Renal cortical epithelial cell (primary cell): ENCODE measurements around the gene FNDC3B. TPM values are rescaled to one million over a fixed set of nuclear protein-coding genes. Genes with fewer than 3 reads are reported as not detected.

Experiments
- DNase-seq: peaks from one replicate; pipeline ENCODE4 v3.0.0-alpha.2; 2011; ENCODE audit warnings: low read depth
- total RNA-seq: library from RNA; depleted of rRNA; stranded (reverse); fragments of >200 nt; gene quantifications from 2 replicates; pipeline ENCODE4 v1.2.3, GENCODE V29; 2014

The FNDC3B gene
- total RNA-seq, 1 donor from 2014 or later: 220 TPM

DNA sequence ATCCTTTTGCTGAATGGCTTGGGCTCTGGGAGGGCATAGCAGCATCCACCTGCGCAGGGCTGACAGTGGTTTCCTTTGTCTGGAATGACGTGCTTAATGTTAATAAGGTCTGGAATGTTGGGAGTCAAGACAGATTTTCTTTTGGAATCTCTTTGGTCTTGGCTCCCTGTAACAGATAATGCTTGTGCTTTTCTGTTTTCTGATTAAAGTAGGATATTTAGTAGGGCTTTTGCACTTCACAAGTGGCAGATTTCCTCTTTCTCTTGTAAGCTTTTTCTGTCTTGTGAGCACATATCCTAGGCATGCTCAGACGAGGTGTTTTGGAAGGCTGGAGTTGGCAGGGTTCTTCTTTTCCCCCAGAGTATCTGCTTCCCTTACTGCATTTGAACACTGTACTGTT is 219.2 kb downstream of the FNDC3B start:
- no peak for DNase-seq

DNA sequence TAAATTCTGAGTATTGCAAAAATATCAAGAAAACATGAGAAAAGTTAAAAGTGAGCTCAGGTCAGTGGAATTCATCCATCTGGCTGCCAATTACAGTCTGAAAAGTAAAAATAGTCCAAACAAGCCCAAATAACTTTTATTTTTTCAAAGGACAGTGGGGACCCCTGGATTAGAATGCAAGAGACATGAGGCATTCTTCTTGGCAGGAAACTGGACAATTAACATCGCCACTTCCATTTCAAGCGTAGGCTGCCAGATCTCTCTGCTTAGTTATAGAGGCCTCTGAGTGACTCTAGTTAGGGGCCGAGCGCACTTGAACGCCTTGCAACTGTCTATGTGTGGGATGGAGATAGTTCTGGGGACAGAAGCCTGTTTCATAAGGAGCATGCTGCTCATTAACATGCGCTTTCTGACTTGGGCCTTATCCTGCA is 219.7 kb downstream of the FNDC3B start:
- no peak for DNase-seq

GRCh38 chr3:172259726-172260248 is 220.4 kb downstream of the FNDC3B start:
- DNase-seq: no peak

- peak; percentile 74 for DNase-seq
Observed at GRCh38 chr3:172260381-172260780, 221.0 kb downstream of the FNDC3B start.

DNA sequence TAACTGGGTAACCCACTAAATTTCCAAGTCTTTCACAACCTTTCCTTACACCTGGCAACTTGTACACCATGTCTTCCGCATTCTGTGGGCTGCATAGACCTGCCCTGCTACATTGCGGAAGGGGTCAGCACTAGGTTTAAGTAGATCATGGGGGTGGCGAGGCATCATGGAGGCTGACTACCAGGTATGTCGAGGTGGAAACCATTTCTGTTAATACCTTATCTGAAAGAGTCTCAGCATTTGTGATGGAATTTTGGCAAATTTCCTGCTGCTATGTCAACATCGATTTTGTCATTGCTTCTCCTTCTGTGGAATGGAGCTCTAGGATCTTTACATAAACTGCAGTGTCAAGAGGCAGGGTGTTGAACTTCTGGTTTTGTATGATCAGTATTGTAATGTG is 221.7 kb downstream of the FNDC3B start:
- peak; percentile 59 for DNase-seq

GRCh38 chr3:172262991-172263608 is 223.7 kb downstream of the FNDC3B start:
- DNase-seq: no peak

DNA sequence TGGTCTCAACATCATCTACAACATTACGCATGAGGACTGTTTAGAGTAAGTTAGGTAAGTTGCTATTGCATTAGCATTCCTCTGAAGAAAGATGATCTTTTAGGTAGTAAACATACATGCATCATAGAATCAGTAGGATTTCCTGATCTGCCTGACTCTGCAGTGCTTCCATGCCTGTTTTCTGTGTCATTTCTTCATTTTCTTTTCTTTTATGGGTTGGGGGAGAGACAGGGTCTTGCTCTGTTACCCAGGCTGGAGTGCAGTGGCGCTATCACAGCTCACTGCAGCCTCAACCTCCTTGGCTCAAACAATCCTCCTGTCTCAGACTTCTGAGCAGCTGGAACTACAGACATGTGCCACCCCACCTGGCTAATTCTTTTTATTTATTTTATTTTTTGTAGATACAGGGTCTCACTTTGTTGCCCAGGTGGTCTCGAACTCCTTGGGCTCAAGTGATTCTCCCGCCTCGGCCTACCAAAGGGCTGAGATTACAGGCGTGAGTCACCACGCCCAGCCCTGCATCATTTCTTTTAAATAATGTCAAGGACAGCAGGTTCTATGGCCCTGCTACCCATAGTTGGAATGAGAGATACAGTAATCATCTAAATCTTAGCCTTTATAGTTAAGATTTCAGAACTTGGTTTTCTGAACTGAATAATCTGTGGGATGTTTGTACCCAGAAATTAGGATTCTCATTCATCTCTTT is 224.6 kb downstream of the FNDC3B start:
- DNase-seq: no peak

- DNase-seq: no peak
Observed at GRCh38 chr3:172266103-172266502, 226.7 kb downstream of the FNDC3B start.

GRCh38 chr3:172268425-172268824 is 229.0 kb downstream of the FNDC3B start:
- DNase-seq: no peak

DNA sequence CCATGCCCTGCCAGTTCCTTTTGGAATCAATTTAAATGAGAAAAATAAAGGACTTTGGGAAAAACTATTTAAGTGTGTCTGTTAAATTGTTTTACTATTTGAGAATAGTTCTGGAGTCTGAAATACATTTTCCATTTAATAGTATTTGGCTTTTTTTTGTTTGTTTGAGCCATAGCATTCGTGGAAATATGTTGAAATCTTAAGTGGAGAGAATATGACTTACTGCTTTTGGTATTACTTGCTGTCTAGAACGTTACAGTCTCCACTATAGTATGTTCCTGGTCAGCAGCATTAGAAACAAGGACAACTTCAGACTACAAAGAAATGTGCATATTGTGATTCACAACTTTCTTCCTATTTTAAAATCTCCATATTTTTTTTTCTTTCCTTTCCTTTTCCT is 229.5 kb downstream of the FNDC3B start:
- DNase-seq: no peak

GRCh38 chr3:172270557-172271166 is 231.3 kb downstream of the FNDC3B start:
- DNase-seq: no peak

- no peak for DNase-seq
Observed at GRCh38 chr3:172271386-172271976, 232.1 kb downstream of the FNDC3B start.

DNA sequence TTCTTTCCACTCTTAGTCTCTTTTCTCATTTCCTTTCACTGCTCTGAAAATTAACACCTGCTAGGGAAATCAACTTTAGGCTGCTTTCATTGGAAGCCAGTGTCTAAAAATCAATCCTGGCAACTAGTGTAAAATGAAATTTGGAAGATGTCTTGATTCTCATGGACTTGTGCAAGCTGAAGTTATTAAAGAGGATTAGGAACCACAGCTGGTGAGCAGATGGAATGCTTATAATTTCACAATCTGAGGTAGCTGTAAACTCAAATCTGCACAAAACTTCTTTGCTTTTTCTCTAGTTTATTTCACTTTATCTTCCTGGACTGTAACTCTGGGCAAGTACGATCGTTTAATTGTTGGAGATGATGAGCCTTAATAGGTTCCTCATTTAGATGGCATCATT is 233.3 kb downstream of the FNDC3B start:
- no peak for DNase-seq

DNA sequence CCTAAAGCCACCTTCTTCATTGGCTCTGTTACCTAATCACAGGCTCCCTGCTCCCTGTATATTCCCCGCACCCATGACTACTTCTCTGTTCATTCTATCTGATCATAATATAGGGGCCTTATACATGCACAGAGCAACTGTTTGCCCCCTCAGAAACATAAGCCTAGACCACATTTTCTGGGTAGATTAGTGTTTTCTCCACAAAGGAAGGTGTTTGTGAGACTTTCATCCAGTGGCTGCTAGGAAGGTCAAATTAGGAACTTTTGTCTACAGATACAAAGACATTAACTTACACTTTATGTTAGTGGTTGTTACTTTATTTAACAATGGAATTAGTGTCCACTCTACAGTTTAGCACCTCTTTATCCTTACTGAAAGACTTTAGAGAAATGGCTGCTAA is 234.0 kb downstream of the FNDC3B start:
- DNase-seq: no peak

DNA sequence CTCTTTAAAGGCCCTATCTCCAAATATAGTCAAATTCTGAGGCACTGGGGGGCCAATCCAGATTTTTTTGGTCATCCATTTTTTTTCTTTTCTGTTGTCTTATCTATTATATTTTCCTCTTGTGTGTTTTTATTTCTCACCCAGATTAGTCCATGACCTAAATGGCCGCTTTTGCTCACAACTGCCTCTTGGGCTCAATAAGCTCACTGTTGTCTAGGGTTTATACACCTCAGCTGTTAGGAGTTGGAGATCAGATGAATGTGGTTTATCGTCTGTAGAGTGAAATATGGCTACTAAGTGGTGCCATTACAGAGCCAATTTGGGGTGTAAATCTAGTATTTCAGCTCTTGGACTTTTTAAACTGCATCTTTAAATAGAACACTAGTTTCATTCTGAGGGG is 235.5 kb downstream of the FNDC3B start:
- no peak for DNase-seq

DNA sequence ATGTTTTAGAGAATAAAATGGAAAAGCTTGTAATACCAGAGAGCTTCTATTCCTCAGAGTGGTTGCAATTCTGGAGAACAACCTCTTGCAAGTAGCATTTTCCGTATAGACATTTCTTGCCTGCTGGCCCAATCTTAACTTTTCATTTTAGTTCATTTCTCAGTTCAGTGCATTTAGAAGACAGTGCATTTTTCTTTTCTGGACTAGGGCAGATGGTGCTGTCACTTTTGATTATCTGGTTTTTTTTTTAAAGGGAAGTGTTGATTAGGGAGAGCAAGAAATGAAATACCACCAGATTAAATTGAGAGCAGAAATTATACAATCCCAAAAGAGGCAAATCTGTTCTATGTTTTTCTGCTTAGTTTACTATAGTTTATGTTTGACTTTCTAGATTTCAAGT is 236.2 kb downstream of the FNDC3B start:
- no peak for DNase-seq

DNA sequence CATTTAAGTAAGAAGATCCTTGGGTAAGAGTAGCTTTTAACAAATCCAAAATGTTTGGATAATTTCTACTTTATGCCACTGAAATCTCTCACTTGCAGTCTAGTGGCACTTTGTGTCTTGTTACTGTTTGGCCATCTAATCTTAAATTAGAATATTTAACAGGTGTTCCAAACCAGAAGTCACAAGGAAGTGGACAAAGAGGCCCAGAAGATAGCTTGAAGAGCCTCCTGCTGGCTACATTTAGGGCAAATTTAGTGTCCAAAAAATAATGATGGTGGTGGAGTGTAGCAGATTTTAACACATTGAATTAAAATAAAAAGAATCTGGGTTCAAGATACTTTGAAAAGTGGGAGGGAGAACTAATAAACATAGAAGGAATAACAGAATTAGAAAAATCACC is 236.7 kb downstream of the FNDC3B start:
- DNase-seq: no peak

DNA sequence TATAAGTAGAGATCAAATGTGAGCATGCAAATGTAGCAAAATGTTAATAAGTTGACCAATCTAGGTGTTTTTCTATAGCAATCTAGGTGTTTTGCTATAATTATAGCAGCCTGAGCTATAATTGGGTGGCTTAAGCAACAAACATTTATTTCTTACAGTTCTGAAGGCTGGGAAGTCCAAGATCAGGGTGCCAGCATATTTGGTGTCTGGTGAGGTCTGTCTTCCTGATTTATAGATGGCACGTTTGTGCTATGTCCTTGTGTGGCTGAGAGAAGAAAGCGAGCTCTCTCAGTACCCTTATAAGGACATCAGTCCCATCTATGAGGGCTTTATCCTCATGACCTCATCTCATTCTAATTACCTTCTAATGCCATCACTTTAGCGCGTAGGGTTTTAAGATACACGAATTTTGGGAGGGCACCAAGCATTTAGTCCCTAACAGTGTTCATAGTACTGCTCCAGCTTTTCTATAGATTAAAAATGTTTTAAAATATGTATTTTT is 237.8 kb downstream of the FNDC3B start:
- DNase-seq: no peak

GRCh38 chr3:172279191-172279640 is 239.8 kb downstream of the FNDC3B start:
- no peak for DNase-seq

DNA sequence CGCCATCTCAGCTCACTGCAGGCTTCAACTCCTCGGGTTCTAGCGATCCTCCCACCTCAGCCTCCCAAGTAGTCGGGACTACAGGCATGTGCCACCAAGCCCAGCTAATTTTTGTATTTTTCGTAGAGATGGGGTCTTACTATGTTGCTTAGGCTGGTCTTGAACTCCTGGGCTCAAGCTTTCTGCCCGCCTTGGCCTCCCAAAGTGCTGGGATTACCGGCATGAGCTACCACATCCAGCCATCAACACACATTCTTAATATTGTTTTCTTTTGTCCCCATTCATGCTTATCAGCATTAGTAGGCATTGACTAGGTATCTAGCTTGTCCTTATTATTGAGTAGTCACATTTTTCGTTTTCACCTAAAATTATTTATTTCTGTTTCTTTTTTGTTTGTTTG is 240.6 kb downstream of the FNDC3B start:
- DNase-seq: no peak

- DNase-seq: peak; percentile 51
Observed at GRCh38 chr3:172280406-172281051, 241.2 kb downstream of the FNDC3B start.

DNA sequence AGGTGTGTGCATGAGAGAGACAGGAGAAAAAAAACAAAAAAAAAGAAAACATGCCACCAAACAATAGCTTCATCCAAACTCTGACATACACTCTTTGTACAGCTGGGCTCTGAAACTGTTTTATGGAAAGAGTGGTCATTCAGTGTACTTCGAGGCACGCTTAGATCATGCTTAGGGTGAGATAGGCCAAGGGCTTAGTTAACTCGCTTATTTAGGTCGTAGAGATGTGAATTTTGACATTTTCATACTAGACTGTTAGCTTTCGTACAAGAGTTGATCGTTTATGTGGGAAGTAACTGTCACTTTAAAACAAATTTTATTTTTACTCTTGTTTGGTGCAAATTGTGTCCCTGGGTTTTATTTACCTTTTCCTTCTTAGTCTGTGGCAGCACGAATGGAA is 242.5 kb downstream of the FNDC3B start:
- no peak for DNase-seq
